ENCODE data around the gene RDH13. TPM values are rescaled to one million over a fixed set of nuclear protein-coding genes. Genes with fewer than 3 reads are reported as not detected.

RDH13 gene
- total RNA-seq, 1 experiment from 2014 or later = 39.5 TPM

DNA sequence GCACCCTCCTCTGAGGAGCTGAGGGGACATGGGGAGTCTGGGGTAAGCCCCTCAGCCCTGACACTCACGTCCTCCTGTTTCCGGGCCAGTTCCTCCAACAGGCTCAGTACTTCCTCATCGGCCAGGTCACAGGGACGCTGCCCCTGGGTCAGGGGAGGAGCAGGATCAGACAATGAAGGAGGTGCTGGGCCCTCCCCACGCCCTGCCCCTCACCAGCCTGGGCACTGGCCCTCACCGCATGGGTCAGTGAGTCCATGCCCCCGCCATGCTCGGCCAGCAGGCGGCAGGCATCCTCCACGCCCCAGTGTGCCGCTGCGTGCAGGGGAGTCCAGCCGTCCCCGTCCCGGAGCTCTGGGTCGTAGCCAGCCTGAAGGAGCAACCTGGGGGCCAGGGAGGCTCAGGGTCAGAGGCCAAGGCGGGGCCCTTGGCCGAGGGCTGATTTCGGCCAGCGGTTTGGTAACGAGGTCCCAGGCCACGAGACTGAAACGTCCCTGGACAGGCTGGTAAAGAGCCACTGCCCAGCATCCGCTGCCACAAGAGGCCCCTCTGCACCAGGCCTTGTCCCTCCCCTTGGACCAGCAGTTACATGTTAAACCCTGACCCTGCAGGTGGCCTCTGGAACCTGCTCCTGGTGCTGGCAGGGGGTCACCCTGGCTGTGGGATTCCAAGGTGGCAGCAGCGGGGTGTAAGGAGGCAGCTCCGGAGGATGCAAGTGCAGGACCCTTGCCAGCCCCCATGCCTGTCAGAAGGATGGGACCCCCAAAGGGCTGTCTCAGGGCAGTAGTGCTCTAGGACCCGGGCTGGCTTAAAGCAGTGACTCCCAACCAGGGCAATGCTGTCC, 36.0 kb upstream of the RDH13 start:
- Mint-ChIP-seq H3K27ac (no peak overlapping the region), H3K4me1 (peaks cover 14% of the 10 kb centered on the region), H3K27me3 (ENCODE audit: low read depth) (no peaks in the 10 kb centered on the region; the same call in 1 of the 2 replicates), H3K9me3 (peaks cover 7% of the 10 kb centered on the region; the same call in 1 of the 2 replicates), H3K4me3 (no peak overlapping the region), H3K36me3 (peaks cover 21% of the 10 kb centered on the region)
- DNase-seq (ENCODE audit: low spot score) = no peak
- ChIA-PET POLR2A (interaction anchor here (0.5 to 0.6 kb wide), 2 partner anchors 29 to 34 kb away, joined by 3 to 6 read pairs; no protein-coding TSS in a partner anchor), CTCF (interaction anchor here (0.9 to 2.8 kb wide), 12 partner anchors 11 to 368 kb away, joined by 3 to 27 read pairs (median 4); partner anchors contain the start of gene PPP1R12C)
- TF ChIP-seq, protein P1, sequence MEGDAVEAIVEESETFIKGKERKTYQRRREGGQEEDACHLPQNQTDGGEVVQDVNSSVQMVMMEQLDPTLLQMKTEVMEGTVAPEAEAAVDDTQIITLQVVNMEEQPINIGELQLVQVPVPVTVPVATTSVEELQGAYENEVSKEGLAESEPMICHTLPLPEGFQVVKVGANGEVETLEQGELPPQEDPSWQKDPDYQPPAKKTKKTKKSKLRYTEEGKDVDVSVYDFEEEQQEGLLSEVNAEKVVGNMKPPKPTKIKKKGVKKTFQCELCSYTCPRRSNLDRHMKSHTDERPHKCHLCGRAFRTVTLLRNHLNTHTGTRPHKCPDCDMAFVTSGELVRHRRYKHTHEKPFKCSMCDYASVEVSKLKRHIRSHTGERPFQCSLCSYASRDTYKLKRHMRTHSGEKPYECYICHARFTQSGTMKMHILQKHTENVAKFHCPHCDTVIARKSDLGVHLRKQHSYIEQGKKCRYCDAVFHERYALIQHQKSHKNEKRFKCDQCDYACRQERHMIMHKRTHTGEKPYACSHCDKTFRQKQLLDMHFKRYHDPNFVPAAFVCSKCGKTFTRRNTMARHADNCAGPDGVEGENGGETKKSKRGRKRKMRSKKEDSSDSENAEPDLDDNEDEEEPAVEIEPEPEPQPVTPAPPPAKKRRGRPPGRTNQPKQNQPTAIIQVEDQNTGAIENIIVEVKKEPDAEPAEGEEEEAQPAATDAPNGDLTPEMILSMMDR (IDR thresholded peaks at IDR 0.05) = 0 out of 2 replicates have a peak, but pooled peaks have one; percentile 7
- TF ChIP-seq, protein P2, sequence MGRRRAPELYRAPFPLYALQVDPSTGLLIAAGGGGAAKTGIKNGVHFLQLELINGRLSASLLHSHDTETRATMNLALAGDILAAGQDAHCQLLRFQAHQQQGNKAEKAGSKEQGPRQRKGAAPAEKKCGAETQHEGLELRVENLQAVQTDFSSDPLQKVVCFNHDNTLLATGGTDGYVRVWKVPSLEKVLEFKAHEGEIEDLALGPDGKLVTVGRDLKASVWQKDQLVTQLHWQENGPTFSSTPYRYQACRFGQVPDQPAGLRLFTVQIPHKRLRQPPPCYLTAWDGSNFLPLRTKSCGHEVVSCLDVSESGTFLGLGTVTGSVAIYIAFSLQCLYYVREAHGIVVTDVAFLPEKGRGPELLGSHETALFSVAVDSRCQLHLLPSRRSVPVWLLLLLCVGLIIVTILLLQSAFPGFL (CRISPR knock-in tag; IDR thresholded peaks at IDR 0.05; ENCODE audit: borderline replicate concordance) = no peak
- TF ChIP-seq SMAD4 (CRISPR knock-in tag; IDR thresholded peaks at IDR 0.05) (no peak), SOX15 (CRISPR knock-in tag; IDR thresholded peaks at IDR 0.05) (no peak), FOXP1 (CRISPR knock-in tag; IDR thresholded peaks at IDR 0.05; ENCODE audit: borderline replicate concordance) (no peak)
- ATAC-seq = no peak

GRCh38 chr19:55097864-55098715, 35.1 kb upstream of the RDH13 start:
- H3K4me3 Mint-ChIP-seq = no peak overlapping the region
- DNase-seq (ENCODE audit: low spot score) = no peak
- no peaks in the 10 kb centered on the region; the same call in 1 of the 2 replicates for H3K27me3 Mint-ChIP-seq (ENCODE audit: low read depth)
- peaks cover 14% of the 10 kb centered on the region for H3K4me1 Mint-ChIP-seq
- peak overlapping the region; percentile 29; the same call in 1 of the 2 replicates for H3K27ac Mint-ChIP-seq
- TF ChIP-seq IRF2 (CRISPR knock-in tag; IDR thresholded peaks at IDR 0.05; ENCODE audit: borderline replicate concordance, low read depth) (no peak), FOXJ3 (CRISPR knock-in tag; IDR thresholded peaks at IDR 0.05; ENCODE audit: borderline replicate concordance) (no peak), MXD4 (CRISPR knock-in tag; IDR thresholded peaks at IDR 0.05; ENCODE audit: borderline replicate concordance) (no peak), ZNF425 (CRISPR knock-in tag; conservative IDR thresholded peaks at IDR 0.05) (no peak), ZNF423 (CRISPR knock-in tag; IDR thresholded peaks at IDR 0.05) (no peak), NR3C1 (CRISPR knock-in tag; conservative IDR thresholded peaks at IDR 0.05; ENCODE audit: low read depth) (no peak), ZNF263 (CRISPR knock-in tag; IDR thresholded peaks at IDR 0.05; ENCODE audit: low read depth) (no peak), OVOL2 (CRISPR knock-in tag; IDR thresholded peaks at IDR 0.05; ENCODE audit: borderline replicate concordance) (no peak), PRRX2 (CRISPR knock-in tag; IDR thresholded peaks at IDR 0.05) (no peak), SMAD4 (CRISPR knock-in tag; IDR thresholded peaks at IDR 0.05) (no peak)
- TF ChIP-seq, protein P3, sequence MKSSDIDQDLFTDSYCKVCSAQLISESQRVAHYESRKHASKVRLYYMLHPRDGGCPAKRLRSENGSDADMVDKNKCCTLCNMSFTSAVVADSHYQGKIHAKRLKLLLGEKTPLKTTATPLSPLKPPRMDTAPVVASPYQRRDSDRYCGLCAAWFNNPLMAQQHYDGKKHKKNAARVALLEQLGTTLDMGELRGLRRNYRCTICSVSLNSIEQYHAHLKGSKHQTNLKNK (CRISPR knock-in tag; IDR thresholded peaks at IDR 0.05) = no peak
- ATAC-seq = no peak
- ChIA-PET CTCF (interaction anchor here (0.9 to 2.8 kb wide), 7 partner anchors 10 to 369 kb away, joined by 3 to 27 read pairs (median 8); partner anchors contain the start of gene PPP1R12C), POLR2A (interaction anchor here (0.5 to 0.6 kb wide), 2 partner anchors 30 to 35 kb away, joined by 3 to 6 read pairs; no protein-coding TSS in a partner anchor)
- H3K9me3 Mint-ChIP-seq = peaks cover 2% of the 10 kb centered on the region; the same call in 1 of the 2 replicates
- peaks cover 15% of the 10 kb centered on the region for H3K36me3 Mint-ChIP-seq
